Skeletal muscle cell (primary cell): ENCODE results near the gene TTC23.

ENCODE experiments used
- DNase-seq: peaks from one replicate; pipeline ENCODE4 v3.0.0-alpha.2; 2010; ENCODE audit warnings: low read depth
- H3K4me3 ChIP-seq: 2 replicates; pipeline ENCODE4 v1.5.1; 2011; ENCODE audit warnings: low read depth, mild to moderate bottlenecking, control low read depth, low read length, moderate library complexity

The TTC23 gene

GRCh38 chr15:99249270-99249841, at the start of gene TTC23:
TTC23 (minus strand) TSS chr15:99249581; CDS start chr15:99228712, 20,869 bp downstream.
- peak; percentile 66 for DNase-seq
- H3K4me3 ChIP-seq = peak within 1 kb of the TSS; percentile 55

- no peak overlapping the region for H3K4me3 ChIP-seq
- DNase-seq = no peak
Measured at GRCh38 chr15:99296386-99296785, 47.0 kb upstream of the TTC23 start.

GRCh38 chr15:99295840-99296239, 46.5 kb upstream of the TTC23 start:
- no peak for DNase-seq
- no peak overlapping the region for H3K4me3 ChIP-seq

- no peak for DNase-seq
- H3K4me3 ChIP-seq = no peak overlapping the region
Measured at GRCh38 chr15:99291643-99292042, 42.3 kb upstream of the TTC23 start.

- no peak overlapping the region for H3K4me3 ChIP-seq
- DNase-seq = no peak
Measured at GRCh38 chr15:99283717-99284116, 34.3 kb upstream of the TTC23 start.

GRCh38 chr15:99282586-99282985, 33.2 kb upstream of the TTC23 start:
- DNase-seq = no peak
- H3K4me3 ChIP-seq = no peak overlapping the region

- no peak overlapping the region for H3K4me3 ChIP-seq
- DNase-seq = no peak
Measured at GRCh38 chr15:99282121-99282520, 32.7 kb upstream of the TTC23 start.

- no peak for DNase-seq
- H3K4me3 ChIP-seq = no peak overlapping the region
Measured at GRCh38 chr15:99279827-99280226, 30.4 kb upstream of the TTC23 start.

GRCh38 chr15:99279290-99279689, 29.9 kb upstream of the TTC23 start:
- DNase-seq = no peak
- no peak overlapping the region for H3K4me3 ChIP-seq

- DNase-seq = no peak
- H3K4me3 ChIP-seq = no peak overlapping the region
Measured at GRCh38 chr15:99275525-99276128, 26.2 kb upstream of the TTC23 start.

GRCh38 chr15:99275061-99275460, 25.7 kb upstream of the TTC23 start:
- H3K4me3 ChIP-seq = no peak overlapping the region
- no peak for DNase-seq

GRCh38 chr15:99273801-99274200, 24.4 kb upstream of the TTC23 start:
- no peak for DNase-seq
- no peak overlapping the region for H3K4me3 ChIP-seq

GRCh38 chr15:99268431-99268830, 19.1 kb upstream of the TTC23 start:
- no peak for DNase-seq

GRCh38 chr15:99267957-99268356, 18.6 kb upstream of the TTC23 start:
- no peak overlapping the region for H3K4me3 ChIP-seq
- DNase-seq = no peak

More at GRCh38 chr15:99268431-99268830, 19.1 kb upstream of the TTC23 start:
- H3K4me3 ChIP-seq = no peak overlapping the region

GRCh38 chr15:99265541-99266070, 16.2 kb upstream of the TTC23 start:
- H3K4me3 ChIP-seq = no peak overlapping the region
- DNase-seq = no peak

GRCh38 chr15:99264125-99264524, 14.7 kb upstream of the TTC23 start:
- DNase-seq = no peak

GRCh38 chr15:99257107-99257750, 7.8 kb upstream of the TTC23 start:
- DNase-seq = no peak
- no peak overlapping the region for H3K4me3 ChIP-seq

More at GRCh38 chr15:99264125-99264524, 14.7 kb upstream of the TTC23 start:
- no peak overlapping the region for H3K4me3 ChIP-seq

- H3K4me3 ChIP-seq = no peak overlapping the region
- DNase-seq = peak; percentile 15
Measured at GRCh38 chr15:99253381-99254090, 4.2 kb upstream of the TTC23 start.

GRCh38 chr15:99252326-99252725, 2.9 kb upstream of the TTC23 start:
- peak overlapping the region; percentile 70 for H3K4me3 ChIP-seq
- DNase-seq = no peak
